Neuronal stem cell (in vitro differentiated cells): Measurements from ENCODE around the gene CMSS1.

Experiments
- DNase-seq: peaks from one replicate; pipeline ENCODE4 v3.0.0-alpha.2; 2013; ENCODE audit warnings: low spot score
- H2AFZ ChIP-seq: one replicate; pipeline ENCODE4 v1.6.1; 2013; ENCODE audit warnings: mild to moderate bottlenecking, low read length, inconsistent platforms
- H2AK5ac ChIP-seq: 2 replicates; pipeline ENCODE4 v1.6.1; 2013; ENCODE audit warnings: low read depth, mild to moderate bottlenecking, inconsistent platforms, low read length, moderate library complexity, mixed read lengths
- H2BK120ac ChIP-seq: 2 replicates; pipeline ENCODE4 v1.6.1; 2013; ENCODE audit warnings: low read depth, mild to moderate bottlenecking, inconsistent platforms, low read length, moderate library complexity, mixed read lengths
- H2BK12ac ChIP-seq: one replicate; pipeline ENCODE4 v1.6.1; 2013; ENCODE audit warnings: low read length, inconsistent platforms
- H2BK15ac ChIP-seq: 2 replicates; pipeline ENCODE4 v1.6.1; 2013; ENCODE audit warnings: mild to moderate bottlenecking, low read length, inconsistent platforms, mixed read lengths
- H2BK5ac ChIP-seq: one replicate; pipeline ENCODE4 v1.6.1; 2013; ENCODE audit warnings: inconsistent platforms, mild to moderate bottlenecking, low read length, moderate library complexity
- H3K14ac ChIP-seq: one replicate; pipeline ENCODE4 v1.6.1; 2013; ENCODE audit warnings: low read length, inconsistent platforms
- H3K18ac ChIP-seq: 2 replicates; pipeline ENCODE4 v1.6.1; 2013; ENCODE audit warnings: low read length, inconsistent platforms
- H3K23ac ChIP-seq: 2 replicates; pipeline ENCODE4 v1.6.1; 2013; ENCODE audit warnings: low read depth, mild to moderate bottlenecking, mixed read lengths, low read length, inconsistent platforms; ENCODE audit not compliant: poor library complexity
- H3K27ac ChIP-seq: replicated peaks from 3 replicates; pipeline ENCODE4 v1.5.1; 2013; ENCODE audit warnings: low read length, inconsistent platforms
- H3K27me3 ChIP-seq, 3 experiments: 2 replicates each; pipeline ENCODE4 v1.6.1; 2013; ENCODE audit warnings: low read length in 3 of 3, mild to moderate bottlenecking in 2 of 3, inconsistent platforms in 1 of 3, low read depth in 1 of 3, mixed read lengths in 1 of 3, moderate library complexity in 1 of 3; ENCODE audit not compliant: control insufficient read depth in 3 of 3, insufficient read depth in 3 of 3
- H3K36me3 ChIP-seq, 2 donors: replicated peaks in 1 of 2; 2 replicates each; pipeline ENCODE4 v1.6.1; 2013; ENCODE audit warnings: low read length in 2 of 2; ENCODE audit not compliant: control insufficient read depth in 2 of 2, insufficient read depth in 2 of 2
- H3K4ac ChIP-seq: 2 replicates; pipeline ENCODE4 v1.6.1; 2013; ENCODE audit warnings: inconsistent platforms, mild to moderate bottlenecking, low read length, moderate library complexity
- H3K4me1 ChIP-seq, 2 donors: 1 replicate in 1 of 2; 2 replicates in 1 of 2; pipeline ENCODE4 v1.6.1; 2013; ENCODE audit warnings: low read length in 2 of 2, low read depth in 1 of 2; ENCODE audit not compliant: control insufficient read depth in 2 of 2, insufficient read depth in 1 of 2
- H3K4me2 ChIP-seq: one replicate; pipeline ENCODE4 v1.6.1; 2013; ENCODE audit warnings: mild to moderate bottlenecking, low read length, inconsistent platforms; ENCODE audit not compliant: insufficient read depth, poor library complexity, severe bottlenecking
- H3K4me3 ChIP-seq, 2 donors: 2 replicates each; pipeline ENCODE4 v1.5.1; 2013; ENCODE audit warnings: low read length in 2 of 2, mild to moderate bottlenecking in 2 of 2, inconsistent platforms in 1 of 2, moderate library complexity in 1 of 2
- H3K79me1 ChIP-seq: one replicate; pipeline ENCODE4 v1.6.1; 2013; ENCODE audit warnings: low read depth, mild to moderate bottlenecking, inconsistent platforms, low read length, moderate library complexity
- H3K9ac ChIP-seq: one replicate; pipeline ENCODE4 v1.6.1; 2013; ENCODE audit warnings: mild to moderate bottlenecking, low read depth, low read length, inconsistent platforms; ENCODE audit not compliant: poor library complexity
- H3K9me3 ChIP-seq, 2 donors: replicated peaks in 1 of 2; 2 replicates each; pipeline versions ENCODE3 to v1.6.1; 2013; ENCODE audit warnings: low read length in 2 of 2, mild to moderate bottlenecking in 2 of 2, inconsistent platforms in 1 of 2, low read depth in 1 of 2, mixed read lengths in 1 of 2, moderate library complexity in 1 of 2; ENCODE audit not compliant: control insufficient read depth in 2 of 2, insufficient read depth in 1 of 2
- H4K8ac ChIP-seq: one replicate; pipeline ENCODE4 v1.6.1; 2013; ENCODE audit warnings: low read depth, mild to moderate bottlenecking, inconsistent platforms, low read length, moderate library complexity
- H4K91ac ChIP-seq: one replicate; pipeline ENCODE4 v1.6.1; 2013; ENCODE audit warnings: low read length, low read depth, mild to moderate bottlenecking, inconsistent platforms; ENCODE audit not compliant: poor library complexity
- WGBS, 2 donors: extraction: QIAGEN DNeasy Blood & Tissue Kit; methylation state at CpG; one replicate each; pipeline ENCODE4 v1.1.7; 2013; ENCODE audit warnings: missing lambda C conversion rate in 2 of 2, mixed read lengths in 1 of 2; ENCODE audit not compliant: insufficient read length in 2 of 2, insufficient replicate concordance in 1 of 2; ENCODE audit errors: extremely low coverage in 2 of 2; 5-methylcytosine and 5-hydroxymethylcytosine counted together

CMSS1 gene

DNA sequence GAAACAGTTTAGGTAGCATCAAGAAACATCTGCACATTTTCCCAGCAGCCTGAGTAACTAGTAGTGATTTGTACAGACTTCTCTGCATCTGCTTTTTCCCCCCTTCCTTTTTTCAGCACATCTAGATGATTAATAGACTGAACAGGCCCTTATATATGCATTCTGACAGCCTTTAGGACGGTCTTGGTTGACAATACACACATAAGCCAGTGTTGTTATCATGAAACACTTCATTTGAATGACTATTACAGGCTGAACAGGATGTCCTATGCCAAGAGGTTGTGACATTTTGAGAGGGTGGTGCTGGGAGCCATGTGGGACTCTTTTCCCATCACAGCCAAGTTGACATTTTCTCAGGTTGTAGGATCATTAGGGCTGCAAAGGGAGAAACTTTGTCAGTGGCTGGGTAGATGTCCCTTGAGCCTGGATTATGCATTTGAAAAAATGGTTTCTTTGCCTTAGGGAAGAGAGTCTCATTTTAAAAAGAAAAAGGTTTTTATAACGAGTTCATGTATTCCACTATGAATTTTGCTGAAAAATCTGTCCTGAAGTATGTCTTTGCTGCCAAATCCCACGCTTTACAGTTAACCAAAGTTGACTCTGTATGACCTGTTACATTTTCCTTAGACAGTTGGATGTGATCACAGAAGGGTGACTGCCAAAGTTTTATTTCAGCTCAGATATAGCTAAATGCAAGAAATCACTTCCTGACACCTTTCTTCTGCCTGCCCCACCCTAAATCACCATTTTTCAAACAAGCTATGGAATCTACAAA lies 223.0 kb downstream of the CMSS1 start:
- H2BK12ac ChIP-seq, result no peak overlapping the region
- H3K4me3 ChIP-seq, result no peak overlapping the region
- H2AK5ac ChIP-seq, result no peak overlapping the region
- H3K27ac ChIP-seq, result no peak overlapping the region
- H3K27me3 ChIP-seq, result no peaks in the 10 kb centered on the region
- no peak overlapping the region for H3K23ac ChIP-seq
- H2BK120ac ChIP-seq, result no peak overlapping the region
- no peak for DNase-seq
- no peak overlapping the region for H3K4me2 ChIP-seq
- no peak overlapping the region for H2BK5ac ChIP-seq
- WGBS, 2 donors, result no CpG with 5 or more reads among the region's 3 CpGs
- H3K4me1 ChIP-seq, result peaks cover 2 to 8% of the 10 kb centered on the region in 2 donors
- H3K18ac ChIP-seq, result no peak overlapping the region
- no peak overlapping the region for H3K4ac ChIP-seq
- H3K9ac ChIP-seq, result no peak overlapping the region
- H4K8ac ChIP-seq, result no peak overlapping the region
- no peak overlapping the region for H4K91ac ChIP-seq
- no peak overlapping the region for H2AFZ ChIP-seq
- no peak overlapping the region for H2BK15ac ChIP-seq
- H3K9me3 ChIP-seq, result no peaks in the 10 kb centered on the region
- no peaks in the 10 kb centered on the region for H3K36me3 ChIP-seq
- no peaks in the 10 kb centered on the region for H3K79me1 ChIP-seq
- no peak overlapping the region for H3K14ac ChIP-seq

- no peaks in the 10 kb centered on the region for H3K36me3 ChIP-seq
- H2AK5ac ChIP-seq, result no peak overlapping the region
- no CpG with 5 or more reads among the region's 1 CpG for WGBS, 2 donors
- no peak overlapping the region for H3K4ac ChIP-seq
- no peak overlapping the region for H4K8ac ChIP-seq
- H3K27ac ChIP-seq, result no peak overlapping the region
- H2AFZ ChIP-seq, result no peak overlapping the region
- no peak overlapping the region for H3K23ac ChIP-seq
- H3K9ac ChIP-seq, result no peak overlapping the region
- no peak overlapping the region for H2BK120ac ChIP-seq
- H2BK15ac ChIP-seq, result no peak overlapping the region
- H2BK12ac ChIP-seq, result no peak overlapping the region
- no peaks in the 10 kb centered on the region for H3K27me3 ChIP-seq
- no peak overlapping the region for H4K91ac ChIP-seq
- H3K4me3 ChIP-seq, result no peak overlapping the region
- no peak for DNase-seq
- no peaks in the 10 kb centered on the region for H3K9me3 ChIP-seq
- no peak overlapping the region for H3K18ac ChIP-seq
- H2BK5ac ChIP-seq, result no peak overlapping the region
- no peaks in the 10 kb centered on the region for H3K79me1 ChIP-seq
- no peak overlapping the region for H3K4me2 ChIP-seq
- H3K14ac ChIP-seq, result no peak overlapping the region
- peaks cover 2 to 8% of the 10 kb centered on the region in 2 donors for H3K4me1 ChIP-seq
These were observed 223.7 kb downstream of the CMSS1 start for GRCh38 chr3:100041328-100041749.

DNA sequence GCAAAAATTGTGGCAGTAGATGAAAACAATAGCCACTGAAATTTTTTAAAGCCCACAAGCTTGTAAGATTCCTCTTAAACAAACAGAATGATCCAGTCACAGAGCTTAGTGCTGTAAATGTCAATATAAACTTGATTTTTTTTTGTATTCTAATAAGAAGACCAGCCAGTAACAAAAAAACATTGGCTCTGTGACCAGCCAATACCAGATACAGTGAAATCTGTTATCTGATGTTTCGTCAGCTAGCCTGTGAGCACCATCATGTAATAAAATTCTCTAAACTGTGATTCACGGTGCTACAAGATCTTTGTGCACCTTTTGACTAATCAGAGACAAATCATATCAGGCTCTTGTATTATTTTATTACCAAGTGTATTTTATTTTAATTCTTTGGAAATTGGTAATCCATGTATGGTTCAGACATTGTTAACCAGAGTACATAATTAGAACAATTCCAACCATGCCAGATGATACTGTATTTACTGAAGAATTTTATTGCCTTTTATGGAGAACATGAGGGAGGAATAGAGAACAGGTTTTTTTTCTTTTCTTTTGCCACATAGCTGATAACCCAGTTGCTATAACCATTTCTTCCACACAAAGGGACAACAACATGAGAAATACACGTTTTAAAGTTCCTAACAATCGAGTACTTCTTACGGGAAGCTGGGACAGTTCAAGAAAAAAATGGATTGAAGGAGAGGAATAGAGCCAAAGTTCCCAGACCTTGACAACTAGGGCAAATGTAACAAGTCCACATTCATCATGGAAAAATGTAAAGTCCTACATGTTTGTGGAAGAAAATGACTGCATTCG lies 224.7 kb downstream of the CMSS1 start:
- Histone ChIP-seq H3K36me3 (no peaks in the 10 kb centered on the region), H2BK15ac (no peak overlapping the region), H2BK12ac (no peak overlapping the region), H3K4me2 (no peak overlapping the region), H3K9ac (no peak overlapping the region), H3K4me3 (no peak overlapping the region), H3K27ac (no peak overlapping the region), H2AK5ac (no peak overlapping the region), H4K8ac (no peak overlapping the region), H3K9me3 (no peaks in the 10 kb centered on the region), H3K4me1 (peaks cover 2 to 11% of the 10 kb centered on the region in 2 donors), H2AFZ (no peak overlapping the region), H3K79me1 (no peaks in the 10 kb centered on the region), H4K91ac (no peak overlapping the region), H2BK5ac (no peak overlapping the region), H3K27me3 (no peaks in the 10 kb centered on the region), H3K23ac (no peak overlapping the region), H3K18ac (no peak overlapping the region), H2BK120ac (no peak overlapping the region), H3K4ac (no peak overlapping the region), H3K14ac (no peak overlapping the region)
- DNase-seq, result no peak
- WGBS, 2 donors, result no CpG with 5 or more reads among the region's 6 CpGs

DNA sequence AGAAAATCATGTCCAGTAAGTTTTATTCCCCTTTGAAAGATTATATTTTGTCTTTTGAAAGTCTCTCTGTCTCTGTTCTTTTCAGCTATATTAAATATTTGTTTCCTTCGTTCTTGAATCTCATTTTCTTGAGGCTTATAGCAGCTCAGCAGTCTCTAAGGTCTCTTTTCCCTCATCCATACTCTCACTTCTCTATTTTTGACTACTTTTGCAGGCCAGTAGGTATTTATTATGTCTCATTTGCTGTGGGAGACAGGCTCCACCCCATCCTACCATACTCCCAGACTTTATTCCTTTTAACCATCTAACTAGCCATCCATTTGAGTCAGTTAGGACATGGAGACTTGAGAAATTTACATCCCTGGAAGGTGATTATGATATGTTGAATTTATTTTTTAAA lies 225.6 kb downstream of the CMSS1 start:
- no peak overlapping the region for H3K18ac ChIP-seq
- peaks cover 5 to 20% of the 10 kb centered on the region in 2 donors for H3K4me1 ChIP-seq
- no peak for DNase-seq
- no peak overlapping the region for H2BK12ac ChIP-seq
- no peaks in the 10 kb centered on the region for H3K27me3 ChIP-seq
- H2BK5ac ChIP-seq, result no peak overlapping the region
- no peak overlapping the region for H3K23ac ChIP-seq
- no peak overlapping the region for H3K4ac ChIP-seq
- no peak overlapping the region for H3K27ac ChIP-seq
- no peaks in the 10 kb centered on the region for H3K9me3 ChIP-seq
- H3K79me1 ChIP-seq, result no peaks in the 10 kb centered on the region
- H3K4me3 ChIP-seq, result no peak overlapping the region
- H3K36me3 ChIP-seq, result no peaks in the 10 kb centered on the region
- H2AFZ ChIP-seq, result no peak overlapping the region
- no CpG with 5 or more reads among the region's 1 CpG for WGBS, 2 donors
- H4K8ac ChIP-seq, result no peak overlapping the region
- H3K9ac ChIP-seq, result no peak overlapping the region
- H3K14ac ChIP-seq, result no peak overlapping the region
- no peak overlapping the region for H2AK5ac ChIP-seq
- no peak overlapping the region for H2BK15ac ChIP-seq
- H2BK120ac ChIP-seq, result no peak overlapping the region
- no peak overlapping the region for H3K4me2 ChIP-seq
- H4K91ac ChIP-seq, result no peak overlapping the region
